Measurements from ENCODE around the gene FAM135A. TPM values are rescaled to one million over a fixed set of nuclear protein-coding genes. Genes with fewer than 3 reads are reported as not detected.

Gene FAM135A
- total and polyA plus RNA-seq, 4 donors = 6.9 to 25.7 (median 16.1) TPM

Other genes with a start within 250 kb of the FAM135A start
- not detected for gene COL9A1, start 110.4 kb upstream of the FAM135A start, total RNA-seq
- 1 to 10 TPM in 1 of 2 donors, not detected in 1; 1.3 TPM for gene COL9A1, start 110.4 kb upstream of the FAM135A start, polyA plus RNA-seq
- 1 to 10 TPM; 6.3 to 7.9 TPM for gene SDHAF4, start 153.4 kb downstream of the FAM135A start, total RNA-seq
- gene SDHAF4, start 153.4 kb downstream of the FAM135A start, polyA plus RNA-seq = 1 to 10 TPM; 6.7 to 6.8 TPM